Measurements from ENCODE around the gene SOBP. TPM values are rescaled to one million over a fixed set of nuclear protein-coding genes. Genes with fewer than 3 reads are reported as not detected.

The SOBP gene
- total and polyA plus RNA-seq, 2 donors (not counting 3 experiments of a cell fraction or from before 2014, with no cell fraction given), result 0.35 to 6.6 TPM

- dilution Hi-C loops (cut with MboI; ENCODE audit: extremely low pct_ligation_motif_present, low sequenced_read_pairs), result no loop called here
- H4K20me1 ChIP-seq (replicated peaks; ENCODE audit: control insufficient read depth, extremely low read depth, insufficient read depth, low read length), result no peaks in the 10 kb centered on the region
These were observed 49.0 kb upstream of the SOBP start for GRCh38 chr6:107440936-107441335.

More at GRCh38 chr6:107440936-107441335, 49.0 kb upstream of the SOBP start:
- Histone ChIP-seq H3K9me1 (replicated peaks; ENCODE audit: control insufficient read depth, extremely low read depth, insufficient read depth, low read length) (no peaks in the 10 kb centered on the region), H2AFZ (ENCODE audit: low read depth, low read length) (no peak overlapping the region), H3K9me3 (replicated peaks; ENCODE audit: control insufficient read depth, insufficient read depth, low read length) (no peaks in the 10 kb centered on the region), H3K27me3 (ENCODE audit: control insufficient read depth in 2 of 2, insufficient read depth in 2 of 2, low read length in 2 of 2) (no peaks in the 10 kb centered on the region), H3K4me2 (ENCODE audit: insufficient read depth, low read length) (no peak overlapping the region), H3K4me3 (replicated peaks in 1 of 3; ENCODE audit: insufficient read depth in 1 of 3, low read depth in 1 of 3, low read length in 3 of 3) (no peak overlapping the region), H3K27ac (ENCODE audit: insufficient read depth, low read depth, low read length) (no peak overlapping the region), H3K36me3 (ENCODE audit: control insufficient read depth in 2 of 2, extremely low read depth in 1 of 2, insufficient read depth in 2 of 2, low read length in 2 of 2) (no peaks in the 10 kb centered on the region), H3K79me2 (ENCODE audit: control insufficient read depth, insufficient read depth, low read length) (peaks cover 3% of the 10 kb centered on the region), H3K4me1 (ENCODE audit: control insufficient read depth, extremely low read depth, insufficient read depth, low read length) (no peaks in the 10 kb centered on the region), H3K9ac (replicated peaks; ENCODE audit: extremely low read depth, insufficient read depth, low read length) (no peak overlapping the region)
- no peak for FAIRE-seq
- intact Hi-C loops (cut with micrococcal nuclease), result no loop called here
- no peak for TF ChIP-seq CTCF (IDR thresholded peaks at IDR 0.05; ENCODE audit: extremely low read depth in 1 of 2, insufficient read depth in 1 of 2, low read depth in 1 of 2, low read length in 2 of 2)
- TF ChIP-seq MAX (IDR thresholded peaks at IDR 0.05; ENCODE audit: insufficient read depth, insufficient read length), result no peak
- TF ChIP-seq MYC (IDR thresholded peaks at IDR 0.05; ENCODE audit: low read depth, low read length), result no peak
- no peak for TF ChIP-seq POLR2AphosphoS5 (IDR thresholded peaks at IDR 0.05; ENCODE audit: insufficient read depth, low read depth, low read length)
- TF ChIP-seq JUN (IDR thresholded peaks at IDR 0.05; ENCODE audit: borderline replicate concordance, insufficient read depth, insufficient read length, low read depth), result no peak
- TF ChIP-seq POLR2A (IDR thresholded peaks at IDR 0.05; ENCODE audit: low read depth, low read length), result no peak
- TF ChIP-seq FOS (IDR thresholded peaks at IDR 0.05; ENCODE audit: borderline replicate concordance, insufficient read depth, low read length), result no peak
- no peak for TF ChIP-seq GATA2 (IDR thresholded peaks at IDR 0.05; ENCODE audit: insufficient read depth, insufficient read length, low read depth, low read length)
- TF ChIP-seq EZH2 (IDR thresholded peaks at IDR 0.05; ENCODE audit: borderline replicate concordance, low read depth, low read length, severe bottlenecking), result no peak
- no peak for DNase-seq (ENCODE audit: low read depth, low spot score)
- CTCF ChIA-PET, result interaction anchor here (1.4 kb wide), 1 partner anchor 18 kb away, joined by 4 read pairs; the partner anchor contains the start of gene PDSS2
- POLR2A ChIA-PET, result no interaction called here
- no TSS peak for BruUV-seq (replicated peaks)
